GM12865 (cell line): ENCODE results near the gene SPDYE16.
"Not testable (repeated sequence)": the region's sequence is repeated elsewhere in the genome, so short reads cannot be mapped to it uniquely, and the experiment has no call there.

Experiments used
- DNase-seq: peaks from one replicate; pipeline ENCODE4 v3.0.0; 2010; ENCODE audit warnings: low read depth
- H3K4me3 ChIP-seq: 2 replicates; pipeline ENCODE4 v1.5.1; 2011; ENCODE audit warnings: mild to moderate bottlenecking, low read depth, low read length, control low read depth

The SPDYE16 gene

GRCh38 chr7:76484456-76484855 is 58.6 kb downstream of the SPDYE16 start:
- not testable (repeated sequence) for DNase-seq, H3K4me3 ChIP-seq

- DNase-seq, H3K4me3 ChIP-seq: not testable (repeated sequence)
Measured at GRCh38 chr7:76483081-76483480, 60.0 kb downstream of the SPDYE16 start.

GRCh38 chr7:76482660-76483059 is 60.4 kb downstream of the SPDYE16 start:
- not testable (repeated sequence) for H3K4me3 ChIP-seq, DNase-seq
